Right ventricle myocardium superior (tissue), 1 donor: ENCODE data around the gene ADGRF3. TPM values are rescaled to one million over a fixed set of nuclear protein-coding genes. Genes with fewer than 3 reads are reported as not detected.
A peak's percentile ranks its signal among the peaks of the same experiment; 100 is the strongest.
"Not testable (repeated sequence)": the region's sequence is repeated elsewhere in the genome, so short reads cannot be mapped to it uniquely, and the experiment has no call there.

Experiments used
- ATAC-seq: fragments of 200-7000 bp; cut with Tn5 transposase; one replicate; pipeline ENCODE4 v1.9.1; 2020; ENCODE audit warnings: mild to moderate bottlenecking; ENCODE audit not compliant: poor library complexity
- DNase-seq: peaks from one replicate; pipeline ENCODE4 v3.0.0-alpha.2; 2020
- intact Hi-C: fragments of 100-400 bp; cut with DNase I; formaldehyde crosslinking; loops from one replicate; pipeline ENCODE4 v1.11.2; 2022
- total RNA-seq: library from RNA; stranded (reverse); fragmentation: NEBNext Ultra II Directional; extraction: Animal tissue kit (Norgen Biotek cat#: 25700); gene quantifications from one replicate; pipeline ENCODE4 v1.2.1, GENCODE V29; 2021
- donor health status: DM: no; HTN: yes; CAD: no; lungs with severe emphysema.

ADGRF3 gene
- total RNA-seq, 1 donor from 2014 or later, result 0.56 TPM

DNA sequence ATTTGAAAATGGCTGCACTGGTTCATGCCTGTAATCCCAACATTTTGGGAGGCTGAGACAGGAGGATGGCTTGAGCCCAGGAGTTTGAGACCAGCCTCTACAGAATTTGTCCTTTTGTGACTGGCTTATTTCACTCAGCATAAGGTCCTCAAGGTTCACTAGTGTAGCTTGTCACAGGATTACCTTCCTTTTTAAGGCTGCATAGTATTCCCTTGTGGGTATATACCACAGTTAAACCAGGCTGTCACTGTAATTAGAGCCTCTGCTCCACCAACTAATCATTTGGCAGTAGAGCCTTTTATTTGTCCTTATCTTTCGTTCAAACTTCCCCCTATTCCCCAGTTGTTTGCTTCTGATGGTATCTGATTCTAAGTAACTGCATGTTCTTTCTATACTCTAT, 51.1 kb downstream of the ADGRF3 start:
- intact Hi-C loops, result no loop called here
- no peak for ATAC-seq
- DNase-seq, result no peak

DNA sequence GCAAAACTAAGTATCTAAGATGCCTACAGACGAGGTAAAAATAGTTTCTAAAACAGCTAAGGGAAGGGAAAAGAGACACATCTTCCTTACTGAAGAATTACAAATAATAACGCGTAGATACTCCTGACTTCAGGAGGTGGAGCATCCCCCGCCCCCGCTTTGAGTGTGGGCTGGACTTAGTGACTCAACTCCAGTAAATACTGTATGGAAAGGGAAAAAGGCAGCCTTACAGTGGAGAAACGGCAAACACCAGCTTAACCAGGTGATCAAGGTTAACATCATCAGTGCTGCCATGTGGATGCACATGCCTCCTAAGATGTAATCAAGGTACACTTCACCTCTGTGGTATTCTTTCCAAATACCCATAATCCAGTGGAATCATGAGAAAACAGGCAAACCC, 53.9 kb downstream of the ADGRF3 start:
- DNase-seq, result no peak
- intact Hi-C loops, result no loop called here
- peak; percentile 34 for ATAC-seq

DNA sequence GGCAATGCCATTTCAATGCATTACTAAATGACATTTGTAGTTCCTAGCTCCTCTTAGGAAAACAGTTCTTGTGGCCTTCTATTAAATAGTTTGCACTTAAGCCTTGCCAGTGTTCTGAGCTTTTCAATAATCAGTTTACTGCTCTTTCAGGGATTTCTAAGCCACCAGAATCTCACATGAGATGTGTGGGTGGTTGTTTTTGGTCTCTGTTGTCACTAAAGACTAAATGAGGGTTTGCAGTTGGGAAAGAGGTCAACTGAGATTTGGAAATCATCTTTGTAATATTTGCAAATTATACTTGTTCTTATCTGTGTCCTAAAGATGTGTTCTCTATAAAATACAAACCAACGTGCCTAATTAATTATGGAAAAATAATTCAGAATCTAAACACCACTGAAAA, 56.6 kb downstream of the ADGRF3 start:
- no peak for DNase-seq
- no peak for ATAC-seq
- intact Hi-C loops, result no loop called here

DNA sequence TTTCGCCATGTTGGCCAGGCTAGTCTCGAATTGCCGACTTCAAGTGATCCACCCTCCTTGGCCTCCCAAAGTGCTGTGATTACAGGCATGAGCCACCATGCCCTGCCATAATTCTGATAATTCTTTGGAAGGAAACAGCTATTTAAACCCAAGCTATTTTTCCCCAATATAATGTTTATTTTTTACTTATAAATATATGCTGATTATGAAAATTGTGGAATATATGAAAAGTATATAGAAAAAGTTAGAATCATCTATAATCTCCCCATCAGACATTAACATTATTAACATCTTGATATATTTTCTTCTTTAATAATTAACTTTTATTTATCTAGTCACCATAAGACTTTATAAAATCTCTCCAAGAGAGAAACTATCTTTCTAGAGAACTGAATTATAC, 60.7 kb downstream of the ADGRF3 start:
- ATAC-seq, result no peak
- DNase-seq, result no peak
- intact Hi-C loops, result no loop called here

DNA sequence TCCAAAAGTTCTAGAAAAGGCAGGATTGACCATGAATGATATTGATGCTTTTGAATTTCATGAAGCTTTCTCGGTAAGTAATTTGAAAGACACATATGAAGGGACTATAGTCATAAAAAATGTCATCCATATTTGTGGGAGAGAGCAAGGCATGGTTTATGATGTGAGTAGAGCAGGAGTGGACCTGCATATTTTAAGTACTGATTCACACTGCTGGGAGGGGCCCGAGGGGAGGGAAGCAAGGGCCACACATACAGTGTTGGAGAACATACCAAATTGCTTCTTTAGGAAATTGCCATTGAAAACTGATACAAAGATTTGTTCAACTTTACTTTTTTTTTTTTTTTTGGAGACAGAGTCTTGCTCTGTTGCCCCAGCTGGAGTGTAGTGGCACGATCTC, 62.5 kb downstream of the ADGRF3 start:
- ATAC-seq (no peak), DNase-seq (no peak)
- intact Hi-C loops, result no loop called here

DNA sequence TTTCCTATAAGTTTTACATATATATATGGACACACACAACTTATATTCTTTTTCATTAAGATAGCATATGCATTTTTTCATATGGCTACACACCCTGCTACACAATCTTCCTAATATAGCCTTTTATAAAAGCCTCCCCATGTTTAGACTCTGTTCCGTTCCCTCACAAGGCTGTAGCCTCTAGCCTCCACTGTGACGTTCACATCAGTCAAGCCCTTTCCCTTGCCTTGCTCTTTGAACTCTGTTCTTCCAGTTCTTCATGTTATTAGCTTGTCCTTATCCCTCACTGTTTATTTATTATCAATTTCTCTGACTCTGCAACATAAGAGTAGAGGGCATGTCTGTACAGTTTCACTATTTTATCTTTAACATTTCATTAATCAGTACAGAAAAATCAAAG, 63.0 kb downstream of the ADGRF3 start:
- ATAC-seq, result no peak

DNA sequence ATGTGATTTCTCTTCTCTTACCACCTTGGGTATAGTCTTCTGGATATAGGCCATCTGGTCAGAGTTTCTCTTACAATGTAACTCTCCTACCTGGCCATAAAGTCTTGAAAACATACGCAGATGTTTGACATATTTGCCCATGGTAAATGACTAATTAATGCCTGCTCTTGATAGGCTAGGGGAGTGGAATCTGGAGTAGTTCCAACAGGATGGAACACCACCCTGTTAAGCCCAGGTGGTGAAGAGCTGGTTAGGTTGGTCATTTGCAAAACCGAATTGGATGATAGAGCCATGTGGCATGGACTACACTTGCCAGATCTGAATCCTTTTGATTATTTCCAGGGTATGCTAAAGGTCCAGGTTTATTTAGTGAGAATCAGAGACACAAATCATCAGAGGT, 65.4 kb downstream of the ADGRF3 start:
- DNase-seq, result no peak
- no peak for ATAC-seq
- intact Hi-C loops, result no loop called here

More for the DNA sequence above, 63.0 kb downstream of the ADGRF3 start:
- intact Hi-C loops, result no loop called here
- DNase-seq, result no peak

DNA sequence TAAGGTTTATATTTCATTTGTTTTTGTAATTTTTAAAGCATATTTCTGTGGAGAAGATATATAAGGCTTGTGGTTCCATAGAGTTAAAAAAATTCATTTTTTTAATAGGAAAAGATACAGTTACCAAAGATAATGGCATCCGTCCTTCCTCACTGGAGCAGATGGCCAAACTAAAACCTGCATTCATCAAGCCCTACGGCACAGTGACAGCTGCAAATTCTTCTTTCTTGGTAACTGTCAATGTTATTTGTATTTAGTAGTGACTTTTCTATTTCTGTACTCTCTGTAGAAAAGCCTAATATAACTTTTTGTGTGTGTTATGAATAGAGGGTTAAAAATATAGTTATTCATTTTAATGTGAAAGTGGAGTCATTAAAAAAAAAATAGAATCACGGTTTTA, 66.7 kb downstream of the ADGRF3 start:
- no peak for ATAC-seq
- intact Hi-C loops, result loop anchor here (5.0 kb wide), 1 partner anchor 43 kb away; no protein-coding TSS in a partner anchor
- DNase-seq, result no peak

DNA sequence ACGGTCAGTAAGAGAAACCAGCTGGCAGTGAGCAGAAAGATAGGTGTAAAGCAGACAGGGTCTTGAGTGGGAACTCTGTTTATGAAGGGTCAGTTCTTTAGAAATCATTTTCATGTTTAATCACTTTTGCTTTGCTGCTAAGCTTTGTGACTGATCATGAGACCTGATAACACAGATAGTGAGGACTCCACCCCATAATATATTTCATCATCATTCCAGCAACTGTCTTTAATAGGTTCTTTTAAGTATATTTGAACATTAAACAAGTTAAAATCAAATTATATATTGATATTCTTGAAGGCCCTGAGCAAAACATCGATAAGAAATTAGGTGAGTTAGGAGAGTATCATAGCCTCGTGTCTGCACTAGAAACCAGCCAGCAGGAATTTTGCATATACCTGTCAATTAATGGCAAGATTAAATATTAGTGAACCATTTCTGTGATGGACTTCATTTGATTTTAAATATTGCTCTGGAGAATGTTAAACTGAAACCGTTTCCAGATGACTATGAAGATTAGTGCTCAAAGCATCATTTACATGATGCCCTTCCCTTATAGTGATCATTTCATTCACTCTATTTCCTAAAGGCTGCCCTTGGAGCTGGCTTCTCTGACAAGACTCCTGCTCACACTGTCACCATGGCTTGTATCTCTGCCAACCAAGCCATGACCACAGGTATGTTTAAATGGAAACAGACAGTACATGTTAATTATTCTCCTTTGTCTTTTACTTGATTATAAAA, 69.9 kb downstream of the ADGRF3 start:
- no peak for DNase-seq
- intact Hi-C loops, result loop anchor here (5.0 kb wide), 1 partner anchor 39 kb away; no protein-coding TSS in a partner anchor
- ATAC-seq, result no peak

DNA sequence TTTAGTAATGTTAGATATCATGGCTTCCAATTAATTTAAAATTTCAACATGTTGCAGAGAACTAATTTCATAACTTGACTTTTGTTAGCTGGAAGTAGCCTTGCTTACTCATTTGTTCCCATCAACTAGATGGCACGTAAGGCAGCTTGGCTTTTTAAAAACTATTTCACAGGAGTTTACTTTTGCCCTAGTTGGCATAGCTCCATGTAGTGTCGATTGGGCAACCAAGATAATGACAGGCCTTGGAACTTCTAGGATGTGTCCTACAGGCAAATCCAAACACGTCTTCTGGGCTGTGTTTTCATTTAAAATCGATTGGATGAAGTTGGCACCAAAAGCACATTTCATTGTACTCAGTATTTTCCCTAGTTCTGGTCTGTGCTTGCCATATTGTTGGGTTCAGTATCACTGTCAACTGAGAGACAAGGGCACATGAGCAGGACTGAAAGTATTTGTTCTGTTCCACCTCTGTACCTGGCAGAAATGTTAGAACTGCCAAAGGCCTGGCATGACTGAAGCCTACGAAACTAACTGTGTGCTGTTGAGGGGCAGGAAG, 72.5 kb downstream of the ADGRF3 start:
- DNase-seq, result no peak
- intact Hi-C loops, result no loop called here
- peak; percentile 90 for ATAC-seq

DNA sequence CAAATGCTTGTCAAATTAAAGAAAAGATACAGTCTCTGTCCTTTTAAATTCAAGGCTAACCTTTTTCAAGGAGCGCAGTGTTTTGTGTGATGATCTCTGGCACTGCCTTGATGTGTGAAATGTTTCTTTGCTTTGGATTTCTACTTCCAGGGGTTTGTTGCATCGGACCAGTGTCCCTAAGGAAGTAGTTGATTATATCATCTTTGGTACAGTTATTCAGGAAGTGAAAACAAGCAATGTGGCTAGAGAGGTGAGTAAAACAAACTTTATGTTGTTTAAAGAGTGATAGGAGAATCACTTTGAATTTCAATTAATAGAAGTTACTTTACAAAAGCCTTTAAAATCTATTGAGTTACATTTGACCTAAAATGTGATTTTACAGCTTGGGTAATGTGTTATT, 73.1 kb downstream of the ADGRF3 start:
- DNase-seq (no peak), ATAC-seq (no peak)
- intact Hi-C loops, result no loop called here

DNA sequence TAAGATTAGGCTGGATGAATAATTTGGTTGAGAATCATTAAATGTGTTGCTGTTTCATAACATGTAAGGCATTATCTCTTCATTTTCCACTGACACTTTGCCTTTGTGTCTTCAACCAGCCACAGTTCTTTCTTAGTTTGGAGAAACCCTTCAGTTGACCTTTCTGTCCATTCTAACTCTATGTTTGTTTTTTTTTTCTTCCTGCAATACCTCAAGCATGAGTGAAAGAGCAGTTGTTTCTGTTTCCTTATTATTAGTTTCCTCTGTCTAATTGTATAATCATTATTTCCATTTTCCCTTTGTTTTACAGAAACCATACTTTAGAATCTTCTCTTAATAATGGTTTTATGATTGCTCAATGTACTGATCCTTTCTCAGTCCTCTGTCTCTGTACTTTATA, 76.2 kb downstream of the ADGRF3 start:
- no peak for ATAC-seq
- intact Hi-C loops, result no loop called here
- DNase-seq, result no peak

DNA sequence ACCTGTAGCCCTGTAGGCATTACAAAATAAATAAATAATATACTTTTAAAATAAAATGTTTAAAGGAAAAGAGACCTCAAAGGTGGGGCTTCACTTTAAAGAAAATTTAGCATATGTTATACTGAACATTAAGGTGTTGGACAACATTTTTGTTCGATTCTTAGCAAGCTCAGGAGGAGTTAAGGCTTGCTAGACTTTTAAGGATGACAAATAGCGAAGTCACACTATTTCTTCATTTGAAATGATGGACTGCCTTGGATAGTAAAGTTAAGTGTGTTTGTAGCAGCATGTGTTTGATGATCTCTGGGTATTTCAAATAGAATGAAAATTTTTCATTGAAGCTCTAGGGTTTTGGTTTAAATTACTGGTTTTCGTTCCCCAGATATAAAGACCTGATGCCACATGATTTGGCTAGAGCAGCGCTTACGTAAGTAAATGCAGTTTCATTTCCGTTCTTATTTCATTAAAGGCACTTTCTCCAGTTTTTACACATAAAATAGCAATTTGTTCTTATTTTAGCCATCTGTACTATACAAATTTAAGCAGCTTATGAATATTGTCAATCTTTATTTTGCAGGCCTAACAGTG, 76.9 kb downstream of the ADGRF3 start:
- no peak for ATAC-seq
- intact Hi-C loops, result no loop called here
- DNase-seq, result no peak

DNA sequence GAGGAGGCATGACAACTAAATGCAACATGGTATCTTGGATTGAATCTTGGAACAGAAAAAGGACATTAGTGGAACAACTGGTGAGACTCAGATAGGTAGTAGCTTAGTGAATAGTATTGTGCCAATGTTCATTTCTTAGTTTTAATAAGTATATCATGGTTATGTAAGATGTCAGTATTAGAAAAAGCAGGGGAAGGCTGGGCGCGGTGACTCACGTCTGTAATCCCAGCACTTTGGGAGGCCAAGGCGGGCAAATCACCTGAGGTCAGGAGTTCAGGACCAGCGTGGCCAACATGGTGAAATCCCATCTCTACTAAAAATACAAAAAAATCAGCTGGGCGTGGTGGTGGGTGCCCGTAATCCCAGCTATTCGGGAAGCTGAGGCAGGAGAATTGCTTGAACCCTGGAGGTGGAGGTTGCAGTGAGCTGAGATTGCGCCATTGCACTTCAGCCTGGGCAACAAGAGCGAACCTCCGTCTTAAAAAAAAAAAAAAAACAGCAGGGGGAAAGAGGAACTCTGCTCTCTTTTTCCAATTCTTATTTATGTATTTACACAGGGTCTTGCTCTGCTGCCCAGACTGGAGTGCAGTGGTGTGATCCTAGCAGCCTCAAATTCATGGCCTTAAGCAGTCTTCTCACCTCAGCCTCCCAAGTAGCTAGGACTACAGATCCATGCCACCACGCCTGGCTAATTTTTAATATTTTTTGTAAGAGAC, 77.8 kb downstream of the ADGRF3 start:
- ATAC-seq, intact Hi-C loops, DNase-seq: not testable (repeated sequence)

DNA sequence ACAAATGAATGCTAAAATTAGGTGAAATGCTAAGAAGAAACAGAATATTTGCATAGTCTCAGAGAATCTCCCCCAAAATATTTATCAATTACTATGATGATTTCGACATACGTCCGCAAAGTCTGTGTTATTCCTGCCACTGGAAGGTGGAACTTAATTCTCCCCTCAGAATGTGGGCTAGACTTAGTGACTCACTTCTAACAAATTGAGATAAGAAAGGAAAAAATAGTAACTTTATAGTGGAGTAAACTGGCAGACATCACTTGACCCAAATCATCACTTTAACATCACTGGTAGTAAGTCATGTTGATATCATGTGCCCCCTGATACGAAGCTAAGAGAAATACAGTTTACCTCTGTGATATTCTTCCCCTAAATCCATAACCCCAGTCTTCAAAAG, 78.4 kb downstream of the ADGRF3 start:
- intact Hi-C loops, result no loop called here
- ATAC-seq (peak; percentile 69), DNase-seq (no peak)

DNA sequence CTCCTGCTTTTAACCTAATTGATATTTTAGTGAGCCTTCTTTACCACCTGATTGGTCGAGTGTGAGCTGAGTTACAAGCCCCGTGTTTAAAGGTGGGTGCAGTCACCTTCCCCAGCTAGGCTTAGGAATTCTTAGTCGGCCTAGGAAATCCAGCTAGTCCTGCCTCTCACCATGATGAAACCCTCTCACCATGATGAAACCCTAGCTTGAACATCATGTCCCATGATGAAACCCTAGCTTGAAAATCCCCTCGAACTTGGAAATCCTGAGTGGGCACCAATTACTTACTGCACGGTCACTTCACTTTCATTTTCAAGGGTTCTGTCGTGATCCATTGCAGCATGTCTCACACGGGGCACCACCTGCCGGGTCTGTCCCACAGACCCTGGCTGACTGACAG, 87.8 kb downstream of the ADGRF3 start:
- ATAC-seq, intact Hi-C loops, DNase-seq: not testable (repeated sequence)
